Esophagus squamous epithelium (tissue), 4 donors: ENCODE data around the gene TAS1R1.

Experiments used
- POLR2A ChIP-seq, 4 donors: fragments of 450-650 bp; IDR thresholded peaks; one replicate each; pipeline ENCODE4 v1.6.1; 2017; ENCODE audit warnings: antibody characterized with exemption in 4 of 4, mild to moderate bottlenecking in 4 of 4, moderate library complexity in 3 of 4
- TF ChIP-seq, protein P1 (sequence below), 6 experiments: fragments of 450-650 bp in 4 of 6; fragments of 200-600 bp in 2 of 6; sonication (generic) in 2 of 6; IDR thresholded peaks; one replicate each; pipeline ENCODE4 v1.5.1; 2016 to 2019; ENCODE audit warnings: antibody characterized with exemption in 6 of 6, mild to moderate bottlenecking in 4 of 6, moderate library complexity in 4 of 6

DNA sequence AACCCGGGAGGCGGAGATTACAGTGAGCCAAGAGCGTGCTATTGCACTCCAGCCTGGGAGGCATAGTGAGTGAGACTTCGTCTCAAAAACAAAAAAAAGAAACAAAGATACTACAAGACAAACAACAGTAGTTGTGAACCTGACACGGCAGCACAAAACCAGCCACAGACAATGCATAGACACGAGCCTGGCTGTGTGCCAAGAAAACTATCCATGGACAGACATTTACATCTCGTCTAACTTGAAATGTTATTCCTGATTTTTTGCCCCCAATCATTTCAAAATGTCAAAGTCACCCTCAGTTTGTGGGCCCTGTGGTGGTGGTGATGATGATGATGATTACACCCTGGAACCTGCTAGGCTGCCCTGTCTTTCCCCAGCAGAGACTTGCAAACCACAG, 41.2 kb downstream of the TAS1R1 start:
- TF ChIP-seq, protein P1, sequence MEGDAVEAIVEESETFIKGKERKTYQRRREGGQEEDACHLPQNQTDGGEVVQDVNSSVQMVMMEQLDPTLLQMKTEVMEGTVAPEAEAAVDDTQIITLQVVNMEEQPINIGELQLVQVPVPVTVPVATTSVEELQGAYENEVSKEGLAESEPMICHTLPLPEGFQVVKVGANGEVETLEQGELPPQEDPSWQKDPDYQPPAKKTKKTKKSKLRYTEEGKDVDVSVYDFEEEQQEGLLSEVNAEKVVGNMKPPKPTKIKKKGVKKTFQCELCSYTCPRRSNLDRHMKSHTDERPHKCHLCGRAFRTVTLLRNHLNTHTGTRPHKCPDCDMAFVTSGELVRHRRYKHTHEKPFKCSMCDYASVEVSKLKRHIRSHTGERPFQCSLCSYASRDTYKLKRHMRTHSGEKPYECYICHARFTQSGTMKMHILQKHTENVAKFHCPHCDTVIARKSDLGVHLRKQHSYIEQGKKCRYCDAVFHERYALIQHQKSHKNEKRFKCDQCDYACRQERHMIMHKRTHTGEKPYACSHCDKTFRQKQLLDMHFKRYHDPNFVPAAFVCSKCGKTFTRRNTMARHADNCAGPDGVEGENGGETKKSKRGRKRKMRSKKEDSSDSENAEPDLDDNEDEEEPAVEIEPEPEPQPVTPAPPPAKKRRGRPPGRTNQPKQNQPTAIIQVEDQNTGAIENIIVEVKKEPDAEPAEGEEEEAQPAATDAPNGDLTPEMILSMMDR (IDR thresholded peaks at IDR 0.05): no peak
- no peak for TF ChIP-seq POLR2A (IDR thresholded peaks at IDR 0.05)
